Omental fat pad (tissue), 4 donors: ENCODE measurements around the gene CLASP1. TPM values are rescaled to one million over a fixed set of nuclear protein-coding genes. Genes with fewer than 3 reads are reported as not detected.
"Not testable (repeated sequence)": the region's sequence is repeated elsewhere in the genome, so short reads cannot be mapped to it uniquely, and the experiment has no call there.

ENCODE experiments used
- ATAC-seq: fragments of 150-250 bp; one replicate; pipeline ENCODE4 v1.9.1; 2016; ENCODE audit warnings: mild to moderate bottlenecking, moderate library complexity; ENCODE audit not compliant: low FRiP score
- DNase-seq: peaks from one replicate; pipeline ENCODE4 v3.0.0-alpha.2; 2019; ENCODE audit warnings: low spot score
- total RNA-seq, 4 donors: library from RNA; depleted of rRNA; stranded (reverse); fragments of >200 nt; gene quantifications; one replicate each; pipeline ENCODE4 v1.1.0, GENCODE V29; 2016
- TF ChIP-seq, protein P1 (sequence below), 3 donors: fragments of 450-650 bp; IDR thresholded peaks; one replicate each; pipeline ENCODE4 v1.5.1; 2016 to 2017; ENCODE audit warnings: antibody characterized with exemption in 3 of 3, mild to moderate bottlenecking in 3 of 3, moderate library complexity in 2 of 3

The CLASP1 gene
- total RNA-seq, 4 donors from 2014 or later: 56.2 to 114 (median 64.5) TPM

DNA sequence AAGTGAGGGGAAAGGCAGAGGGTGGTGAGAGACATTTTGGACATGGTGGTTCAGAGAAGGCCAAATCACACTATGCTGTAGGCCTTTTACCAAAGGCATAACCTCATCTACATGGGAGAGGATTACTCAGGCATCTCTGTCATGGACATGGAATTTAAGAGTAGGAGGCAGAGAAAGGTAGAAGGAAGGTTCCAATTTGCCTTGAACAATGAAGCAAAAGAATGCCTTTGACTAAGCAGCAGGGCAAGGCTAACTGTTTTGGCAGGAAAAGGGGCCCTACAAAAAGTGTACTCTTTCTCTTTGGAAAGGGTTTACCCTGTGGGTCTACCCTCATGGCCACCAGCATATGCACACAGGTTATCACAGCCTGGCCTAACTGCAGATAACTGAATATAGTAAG is 164.2 kb downstream of the CLASP1 start:
- ATAC-seq: peak; percentile 37
- TF ChIP-seq, protein P1, sequence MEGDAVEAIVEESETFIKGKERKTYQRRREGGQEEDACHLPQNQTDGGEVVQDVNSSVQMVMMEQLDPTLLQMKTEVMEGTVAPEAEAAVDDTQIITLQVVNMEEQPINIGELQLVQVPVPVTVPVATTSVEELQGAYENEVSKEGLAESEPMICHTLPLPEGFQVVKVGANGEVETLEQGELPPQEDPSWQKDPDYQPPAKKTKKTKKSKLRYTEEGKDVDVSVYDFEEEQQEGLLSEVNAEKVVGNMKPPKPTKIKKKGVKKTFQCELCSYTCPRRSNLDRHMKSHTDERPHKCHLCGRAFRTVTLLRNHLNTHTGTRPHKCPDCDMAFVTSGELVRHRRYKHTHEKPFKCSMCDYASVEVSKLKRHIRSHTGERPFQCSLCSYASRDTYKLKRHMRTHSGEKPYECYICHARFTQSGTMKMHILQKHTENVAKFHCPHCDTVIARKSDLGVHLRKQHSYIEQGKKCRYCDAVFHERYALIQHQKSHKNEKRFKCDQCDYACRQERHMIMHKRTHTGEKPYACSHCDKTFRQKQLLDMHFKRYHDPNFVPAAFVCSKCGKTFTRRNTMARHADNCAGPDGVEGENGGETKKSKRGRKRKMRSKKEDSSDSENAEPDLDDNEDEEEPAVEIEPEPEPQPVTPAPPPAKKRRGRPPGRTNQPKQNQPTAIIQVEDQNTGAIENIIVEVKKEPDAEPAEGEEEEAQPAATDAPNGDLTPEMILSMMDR (IDR thresholded peaks at IDR 0.05): no peak

DNA sequence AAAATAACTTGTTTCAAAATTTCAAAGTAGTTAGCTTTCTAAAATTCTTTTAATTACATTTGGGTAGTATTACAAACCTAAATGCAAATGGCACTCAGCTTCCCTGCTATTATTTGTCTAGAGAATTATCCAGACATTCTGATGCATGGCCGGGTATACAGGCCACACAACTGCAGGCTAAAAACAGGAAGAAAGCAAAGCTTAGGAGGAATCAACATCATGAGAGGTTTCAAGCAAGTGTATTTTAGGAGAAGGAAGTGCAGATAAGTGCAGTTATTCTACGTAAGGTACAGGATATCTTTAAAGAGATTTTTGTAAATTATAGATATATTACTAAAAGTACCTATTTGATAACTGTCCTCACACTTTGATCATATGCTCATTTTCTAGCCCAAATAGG is 165.4 kb downstream of the CLASP1 start:
- ATAC-seq: no peak

More for the DNA sequence above, 164.2 kb downstream of the CLASP1 start:
- no peak for DNase-seq

DNA sequence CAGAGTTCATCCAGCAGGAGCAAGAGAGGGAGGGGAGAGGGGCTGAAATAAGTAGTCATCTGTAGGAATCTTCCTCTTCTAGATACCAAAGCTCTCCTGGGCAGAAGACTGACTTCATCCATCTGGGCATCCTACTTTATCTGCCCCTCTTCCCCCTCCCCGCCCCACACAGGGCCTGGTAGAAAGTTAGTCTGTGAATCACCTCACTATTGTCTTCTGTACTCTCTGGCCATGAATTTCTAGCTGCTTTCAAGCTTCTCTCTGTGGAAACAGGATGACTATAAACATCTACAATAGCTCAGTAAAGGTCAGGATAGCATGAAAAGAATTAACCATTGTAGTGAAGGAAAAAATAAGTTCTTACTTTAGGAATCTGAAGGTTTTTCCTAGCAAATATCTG is 166.2 kb downstream of the CLASP1 start:
- ATAC-seq: no peak
- DNase-seq: no peak
- TF ChIP-seq, protein P1 (IDR thresholded peaks at IDR 0.05): no peak

More for the DNA sequence above, 165.4 kb downstream of the CLASP1 start:
- TF ChIP-seq, protein P1 (IDR thresholded peaks at IDR 0.05): no peak
- no peak for DNase-seq

- DNase-seq (no peak), ATAC-seq (peak; percentile 39)
- TF ChIP-seq, protein P1 (IDR thresholded peaks at IDR 0.05): no peak
Measured at GRCh38 chr2:121480826-121481225, 168.4 kb downstream of the CLASP1 start.

- TF ChIP-seq, protein P1 (IDR thresholded peaks at IDR 0.05): no peak
- DNase-seq (no peak), ATAC-seq (peak; percentile 36)
Measured at GRCh38 chr2:121479882-121480522, 169.3 kb downstream of the CLASP1 start.

GRCh38 chr2:121478996-121479745 is 170.1 kb downstream of the CLASP1 start:
- no peak for DNase-seq
- ATAC-seq: no peak
- TF ChIP-seq, protein P1 (IDR thresholded peaks at IDR 0.05): no peak

DNA sequence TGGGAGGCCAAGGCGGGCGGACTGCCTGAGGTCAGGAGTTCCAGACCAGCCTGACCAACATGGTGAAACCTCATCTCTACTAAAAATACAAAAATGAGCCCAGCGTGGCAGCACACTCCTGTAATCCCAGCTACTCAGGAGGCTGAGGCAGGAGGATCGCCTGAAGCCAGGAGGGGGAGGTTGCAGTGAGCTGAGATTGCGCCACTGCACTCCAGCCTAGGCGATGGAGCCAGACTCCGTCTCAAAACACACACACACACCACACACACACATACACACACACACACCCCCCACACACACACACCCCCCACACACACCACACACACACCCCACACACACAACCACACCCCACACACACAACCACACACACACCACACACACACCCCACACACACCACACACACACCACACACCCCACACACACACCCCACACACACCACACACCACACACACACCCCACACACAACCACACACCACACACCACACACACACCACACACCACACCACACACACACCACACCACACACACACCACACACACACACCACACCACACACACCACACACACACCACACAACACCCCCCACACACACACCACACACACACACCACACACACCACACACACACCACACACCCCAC is 170.8 kb downstream of the CLASP1 start:
- not testable (repeated sequence) for ATAC-seq, DNase-seq
